ENCODE results near the gene CCDC157.
"Not testable (repeated sequence)": the region's sequence is repeated elsewhere in the genome, so short reads cannot be mapped to it uniquely, and the experiment has no call there.

Gene CCDC157

GRCh38 chr22:30325724-30326254 is 31.0 kb upstream of the CCDC157 start:
- no peak for DNase-seq (ENCODE audit: low spot score)

- DNase-seq (ENCODE audit: low spot score), result no peak
Observed at GRCh38 chr22:30326255-30326705, 30.5 kb upstream of the CCDC157 start.

- DNase-seq (ENCODE audit: low spot score), result peak; percentile 97
Observed at GRCh38 chr22:30326706-30327362, 30.0 kb upstream of the CCDC157 start, which contains the start of gene TBC1D10A. Gene TBC1D10A, minus strand, starts transcription at chr22:30326941. Its CDS starts 60 bp downstream, at chr22:30326881.

GRCh38 chr22:30327864-30328345 is 28.9 kb upstream of the CCDC157 start:
- no peak for DNase-seq (ENCODE audit: low spot score)

- no peak for DNase-seq (ENCODE audit: low spot score)
Observed at GRCh38 chr22:30328466-30329049, 28.2 kb upstream of the CCDC157 start.

- no peak for DNase-seq (ENCODE audit: low spot score)
Observed at GRCh38 chr22:30332551-30332950, 24.3 kb upstream of the CCDC157 start.

GRCh38 chr22:30332994-30333706 is 23.7 kb upstream of the CCDC157 start:
- DNase-seq (ENCODE audit: low spot score), result no peak

- DNase-seq (ENCODE audit: low spot score), result no peak
Observed at GRCh38 chr22:30333707-30334087, 23.1 kb upstream of the CCDC157 start.

GRCh38 chr22:30334646-30335045 is 22.2 kb upstream of the CCDC157 start:
- DNase-seq (ENCODE audit: low spot score), result no peak

- no peak for DNase-seq (ENCODE audit: low spot score)
Observed at GRCh38 chr22:30335236-30335635, 21.6 kb upstream of the CCDC157 start.

- DNase-seq (ENCODE audit: low spot score), result no peak
Observed at GRCh38 chr22:30336752-30337460, 19.9 kb upstream of the CCDC157 start.

- DNase-seq (ENCODE audit: low spot score), result no peak
Observed at GRCh38 chr22:30337461-30337778, 19.4 kb upstream of the CCDC157 start.

GRCh38 chr22:30338341-30338740 is 18.5 kb upstream of the CCDC157 start:
- not testable (repeated sequence) for DNase-seq (ENCODE audit: low spot score)

GRCh38 chr22:30338802-30339201 is 18.0 kb upstream of the CCDC157 start:
- DNase-seq (ENCODE audit: low spot score), result no peak

GRCh38 chr22:30340911-30341685 is 15.7 kb upstream of the CCDC157 start:
- DNase-seq (ENCODE audit: low spot score), result no peak

GRCh38 chr22:30344447-30345200 is 12.2 kb upstream of the CCDC157 start:
- no peak for DNase-seq (ENCODE audit: low spot score)

- no peak for DNase-seq (ENCODE audit: low spot score)
Observed at GRCh38 chr22:30347255-30347892, 9.4 kb upstream of the CCDC157 start.

- DNase-seq (ENCODE audit: low spot score), result no peak
Observed at GRCh38 chr22:30348404-30348803, 8.4 kb upstream of the CCDC157 start.

- DNase-seq (ENCODE audit: low spot score), result no peak
Observed at GRCh38 chr22:30348809-30349208, 8.0 kb upstream of the CCDC157 start.

GRCh38 chr22:30351226-30351625 is 5.6 kb upstream of the CCDC157 start:
- DNase-seq (ENCODE audit: low spot score), result no peak

Measured in hepatic stellate cell (primary cell).